HG03342 (cell line): ENCODE data around the gene NSMCE1.

Source experiments
- ATAC-seq: cut with Tn5 transposase; IDR thresholded peaks from one replicate; pipeline ENCODE4 v1.9.1; 2021; ENCODE audit warnings: mild to moderate bottlenecking, moderate library complexity; ENCODE audit not compliant: unreplicated experiment

Gene NSMCE1

GRCh38 chr16:27268376-27269299 lies at the start of gene NSMCE1:
Gene NSMCE1 (minus strand): TSS chr16:27268772. CDS start chr16:27257570, 11,202 bp downstream.
- ATAC-seq = peak; percentile 92

- ATAC-seq = no peak
Measured at GRCh38 chr16:27317738-27318391, 49.3 kb upstream of the NSMCE1 start.

GRCh38 chr16:27317320-27317719 lies 48.7 kb upstream of the NSMCE1 start:
- no peak for ATAC-seq

GRCh38 chr16:27316038-27316680 lies 47.6 kb upstream of the NSMCE1 start:
- no peak for ATAC-seq

- ATAC-seq = no peak
Measured at GRCh38 chr16:27315333-27316037, 46.9 kb upstream of the NSMCE1 start.

GRCh38 chr16:27314986-27315332 lies 46.4 kb upstream of the NSMCE1 start:
- ATAC-seq = no peak

DNA sequence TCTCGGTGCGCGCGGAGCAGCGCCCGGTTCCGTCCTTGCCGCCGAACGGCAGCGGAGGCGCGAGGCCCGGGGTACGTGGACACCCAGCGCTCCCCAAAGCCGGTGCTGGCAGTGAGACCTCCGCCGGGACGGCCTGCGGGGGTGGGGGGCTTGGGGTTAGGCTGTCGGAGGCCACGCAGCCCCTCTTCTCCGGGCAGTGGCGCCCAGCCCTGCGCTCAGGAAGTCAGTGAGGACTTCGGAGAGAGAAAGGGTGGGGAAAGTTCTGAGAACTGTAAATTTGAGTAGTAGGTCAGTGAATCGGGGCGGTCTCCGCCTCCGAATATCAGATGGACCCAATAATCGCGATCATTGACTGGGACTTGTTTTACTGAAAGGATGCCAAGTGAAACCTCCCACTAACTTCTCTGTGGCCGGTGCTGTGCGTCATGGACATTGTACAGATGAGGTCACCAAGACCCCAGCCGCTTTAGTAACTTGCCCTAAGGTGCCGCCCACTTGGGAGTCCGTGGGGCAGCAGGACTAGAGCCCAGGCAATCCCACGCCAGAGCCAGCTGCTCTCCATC lies 45.7 kb upstream of the NSMCE1 start:
- ATAC-seq = peak; percentile 16

DNA sequence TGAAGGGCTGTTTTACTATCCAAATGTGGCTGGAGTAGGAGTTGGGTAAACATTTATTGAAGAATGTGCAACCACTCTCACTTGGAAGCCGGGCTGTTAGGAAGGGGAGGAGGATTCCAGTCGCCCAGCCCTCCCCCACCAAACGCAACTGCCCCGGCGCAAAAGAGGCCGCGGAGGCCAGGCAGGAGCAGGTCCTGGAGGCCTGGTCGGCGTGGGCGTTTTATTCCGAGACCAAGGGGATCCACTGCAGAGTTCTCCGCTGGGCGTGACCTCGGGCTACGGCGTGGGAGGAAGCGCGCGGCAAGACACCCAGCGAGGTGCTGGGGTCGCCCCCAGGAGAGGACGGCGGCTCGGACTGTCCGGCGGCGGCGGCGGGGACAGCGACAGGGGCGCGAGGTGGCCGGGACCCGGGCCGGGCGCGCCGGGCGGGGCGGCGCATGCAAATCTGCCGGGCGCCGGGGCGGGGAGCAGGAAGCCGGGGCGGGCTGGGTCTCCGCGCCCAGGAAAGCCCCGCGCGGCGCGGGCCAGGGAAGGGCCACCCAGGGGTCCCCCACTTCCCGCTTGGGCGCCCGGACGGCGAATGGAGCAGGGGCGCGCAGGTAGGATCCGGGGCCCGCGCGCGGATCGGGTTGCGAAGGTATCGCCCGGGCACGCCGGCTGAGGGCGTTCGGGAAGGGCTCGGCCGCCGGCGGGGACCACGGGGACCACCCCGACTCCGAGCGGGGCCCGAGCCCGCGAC lies 45.0 kb upstream of the NSMCE1 start, which contains the start of gene IL4R:
Gene IL4R, plus strand, starts transcription at position 553 of the 739 bp plus-strand sequence. CDS start 26,230 bp downstream, outside the sequence.
- ATAC-seq = peak; percentile 43

GRCh38 chr16:27312580-27313421 lies 44.2 kb upstream of the NSMCE1 start:
- ATAC-seq = no peak

DNA sequence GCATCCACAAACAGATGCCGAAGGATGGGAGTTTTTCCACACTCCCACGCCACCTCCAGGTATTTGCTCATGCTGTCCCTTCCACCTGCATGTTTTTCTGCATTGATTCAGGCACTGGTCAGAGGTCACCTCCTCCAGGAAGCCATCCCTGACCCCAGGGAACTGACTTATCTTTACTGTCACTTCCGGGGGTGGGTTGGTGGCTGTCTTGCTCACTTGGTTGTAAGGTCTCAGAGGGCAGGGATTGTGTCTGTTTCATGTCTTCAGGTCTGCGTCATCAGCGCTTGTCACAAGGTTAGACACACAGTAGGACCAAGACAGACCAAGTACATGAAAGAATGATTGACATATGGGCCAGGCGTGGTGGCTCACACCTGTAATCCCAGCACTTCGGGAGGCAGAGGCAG lies 43.3 kb upstream of the NSMCE1 start:
- no peak for ATAC-seq

DNA sequence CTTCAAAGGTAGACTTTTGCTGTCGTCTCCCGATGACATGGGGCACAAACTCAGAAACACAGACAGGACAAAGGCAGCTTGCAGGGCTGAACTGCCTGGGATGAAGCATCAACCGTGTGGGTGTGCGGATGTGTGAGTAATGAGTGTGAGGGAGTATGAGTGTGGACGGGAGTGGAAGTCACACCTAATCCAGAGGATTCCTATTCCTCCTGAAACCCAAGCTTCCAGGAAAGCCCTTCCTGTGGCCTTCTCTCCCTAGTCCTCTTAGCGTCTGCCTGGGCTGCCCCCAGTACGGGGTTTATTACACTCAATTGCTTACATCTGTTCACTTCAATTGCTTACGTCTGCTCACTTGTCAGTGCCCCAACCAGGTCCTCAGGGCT lies 42.9 kb upstream of the NSMCE1 start:
- ATAC-seq = no peak

DNA sequence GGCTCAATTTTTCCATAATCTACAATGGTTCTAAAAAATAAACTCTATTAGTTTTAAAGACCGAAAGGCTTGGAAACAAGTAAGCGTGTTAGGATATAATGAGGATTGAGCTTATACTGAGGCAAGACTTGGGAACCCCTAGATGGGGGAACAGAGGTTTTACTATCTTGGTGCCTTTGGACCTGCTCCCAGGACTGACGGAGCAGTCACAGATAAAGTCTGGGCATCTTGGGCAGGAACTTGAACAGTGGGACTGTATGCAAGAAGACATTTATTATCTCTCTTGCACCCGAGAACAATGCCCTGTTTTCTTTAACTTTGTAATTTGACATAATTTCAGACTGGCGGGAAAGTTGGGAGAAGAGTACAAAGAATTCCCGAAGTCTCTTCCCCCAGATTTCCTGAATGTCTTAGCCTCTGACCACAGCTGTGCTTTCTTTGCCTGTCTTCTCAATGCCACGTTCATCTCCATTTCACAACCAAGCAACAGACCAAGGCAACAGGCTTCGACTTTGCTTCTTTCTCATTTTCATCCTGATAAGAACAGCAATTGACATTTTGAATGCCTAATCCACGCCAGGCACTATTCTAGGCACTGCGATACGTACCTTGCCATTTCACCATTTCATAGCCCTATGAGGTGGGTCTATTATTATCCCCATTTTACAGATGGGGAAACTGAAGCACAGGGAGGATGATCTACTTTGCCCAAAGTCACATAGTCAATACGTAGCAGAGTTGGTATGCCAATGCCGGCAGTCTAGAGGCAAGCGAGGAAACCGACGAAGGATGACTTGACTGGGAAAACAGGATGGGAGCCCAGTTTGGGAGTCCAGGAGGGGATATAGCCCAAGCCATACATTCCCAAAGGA lies 42.2 kb upstream of the NSMCE1 start:
- no peak for ATAC-seq

DNA sequence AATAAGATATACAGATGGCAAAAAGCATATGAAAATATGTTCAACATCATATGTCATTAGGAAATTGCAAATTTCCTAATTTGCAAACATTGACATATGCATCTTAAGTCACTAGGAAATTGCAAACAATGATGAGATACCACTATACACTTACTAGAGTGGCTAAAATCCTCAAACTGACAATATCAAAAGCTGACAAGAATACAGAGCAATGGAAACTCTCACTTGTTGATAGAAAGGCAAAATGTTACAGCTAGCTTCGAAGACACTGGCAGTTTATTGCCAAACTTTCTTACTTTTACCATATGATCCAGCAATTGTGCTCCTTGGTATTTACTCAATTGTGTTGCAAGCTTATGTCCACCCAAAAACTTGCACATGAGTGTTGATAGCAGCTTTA lies 40.2 kb upstream of the NSMCE1 start:
- no peak for ATAC-seq

- ATAC-seq = no peak
Measured at GRCh38 chr16:27305839-27306442, 37.4 kb upstream of the NSMCE1 start.

DNA sequence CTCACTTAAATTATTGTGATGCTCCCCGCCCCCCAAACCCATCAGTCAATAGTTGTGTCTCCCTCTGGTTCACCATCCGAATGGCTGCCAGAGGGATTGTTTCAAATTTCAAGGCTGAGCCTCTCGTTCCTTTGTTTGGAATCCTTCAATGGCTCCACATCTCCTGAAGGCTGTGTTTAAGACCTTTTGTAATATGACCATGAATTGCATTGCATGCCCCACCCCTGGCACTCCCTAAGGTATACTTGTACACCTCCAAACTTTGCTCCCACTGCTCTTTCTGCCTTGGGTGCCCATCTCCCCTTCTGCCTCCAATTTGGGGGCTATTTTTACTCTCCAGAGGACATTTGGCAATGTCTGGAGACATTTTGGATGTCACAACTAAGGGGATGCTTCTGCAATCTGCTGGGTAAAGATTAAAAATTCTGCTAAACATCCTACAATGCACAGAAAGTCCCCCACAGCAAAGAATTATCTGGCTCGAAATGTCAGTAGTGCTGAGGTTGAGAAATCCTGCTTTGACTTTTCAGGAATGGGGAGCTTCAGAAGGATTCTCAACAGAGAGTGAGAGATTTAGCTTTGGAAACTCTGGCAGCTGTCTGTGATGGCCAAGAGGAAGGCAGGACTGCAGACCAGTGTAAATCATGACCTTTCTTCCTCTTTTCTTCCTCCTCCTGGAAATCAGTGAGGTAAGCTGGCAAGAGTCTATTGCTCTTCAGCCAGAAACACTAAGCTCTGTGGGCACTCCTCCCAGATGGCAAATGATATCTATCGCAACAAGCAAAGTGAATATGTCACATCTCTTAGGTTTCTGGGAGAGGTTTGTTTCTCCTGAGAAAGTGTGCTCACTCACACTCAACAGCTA lies 36.5 kb upstream of the NSMCE1 start:
- no peak for ATAC-seq

GRCh38 chr16:27304102-27304501 lies 35.5 kb upstream of the NSMCE1 start:
- no peak for ATAC-seq
